ENCODE data around the gene BCL6B.

The BCL6B gene

DNA sequence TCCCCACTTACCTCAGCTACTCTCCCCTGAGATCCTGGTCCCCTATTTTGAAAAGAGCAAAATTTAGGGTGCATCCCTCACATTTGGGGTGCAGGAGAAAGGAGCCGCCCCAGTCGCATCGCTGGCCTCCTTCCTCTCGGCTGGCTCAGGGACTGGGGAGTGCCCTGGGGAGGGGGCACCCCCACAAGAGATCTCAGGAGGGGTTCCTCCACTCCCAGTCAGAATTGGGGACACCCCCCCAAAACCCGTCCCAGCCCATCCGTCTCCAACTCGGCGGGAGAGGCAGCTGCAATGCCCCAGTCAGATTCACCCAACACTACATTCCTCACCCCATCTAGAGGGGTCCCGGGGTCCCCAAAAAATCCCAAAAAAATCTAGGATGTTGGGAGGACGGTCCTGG, 3.5 kb upstream of the BCL6B start:
- TF ChIP-seq POLR2A (IDR thresholded peaks at IDR 0.05; ENCODE audit: extremely low read depth, insufficient read length): no peak
- TF ChIP-seq MAX (IDR thresholded peaks at IDR 0.05; ENCODE audit: low read depth, low read length): no peak
- TF ChIP-seq MYC (IDR thresholded peaks at IDR 0.05; ENCODE audit: low read depth, low read length): no peak
- no peak for TF ChIP-seq CTCF (IDR thresholded peaks at IDR 0.05; ENCODE audit: low read depth, low read length)
- no peak for DNase-seq (ENCODE audit: low read depth)
- no peak overlapping the region for H3K4me3 ChIP-seq (ENCODE audit: low read depth, low read length)

DNA sequence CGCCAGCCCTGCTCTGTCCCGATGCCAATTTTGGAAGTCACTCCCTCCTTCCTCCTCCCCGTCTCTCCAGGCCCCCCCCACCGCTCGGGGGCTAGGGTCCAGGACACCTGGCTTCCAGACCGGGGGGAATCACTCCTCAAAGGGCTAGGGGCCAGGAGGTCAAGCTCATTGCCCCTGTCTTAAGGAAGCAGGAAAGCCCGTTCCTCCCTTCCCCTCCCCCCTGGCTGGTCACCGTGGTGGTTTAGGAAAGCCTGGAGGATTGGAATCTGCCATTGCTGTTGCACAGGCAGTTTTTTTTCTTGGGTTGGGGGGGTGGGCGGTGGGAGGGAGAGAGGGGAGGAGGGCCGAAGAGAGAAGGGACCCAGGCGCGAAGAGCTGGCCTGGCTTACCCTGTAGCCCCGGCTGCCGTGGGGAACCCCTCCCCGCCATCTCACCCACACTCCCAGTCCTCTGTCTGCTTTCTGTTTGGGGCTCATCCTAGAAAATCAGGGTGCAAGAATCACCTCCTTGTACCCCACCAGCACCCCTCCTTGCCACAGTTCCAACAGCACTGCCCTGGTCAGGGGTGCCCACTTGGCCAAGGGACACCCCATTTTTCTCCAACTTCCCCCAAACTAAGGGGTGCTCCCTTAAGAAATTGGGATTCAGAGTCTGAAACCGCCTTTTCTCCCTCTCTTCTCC, 2.9 kb upstream of the BCL6B start:
- no peak overlapping the region for H3K4me3 ChIP-seq (ENCODE audit: low read depth, low read length)
- TF ChIP-seq MAX (IDR thresholded peaks at IDR 0.05; ENCODE audit: low read depth, low read length) (no peak), MYC (IDR thresholded peaks at IDR 0.05; ENCODE audit: low read depth, low read length) (no peak), POLR2A (IDR thresholded peaks at IDR 0.05; ENCODE audit: extremely low read depth, insufficient read length) (no peak), CTCF (IDR thresholded peaks at IDR 0.05; ENCODE audit: low read depth, low read length) (no peak)
- DNase-seq (ENCODE audit: low read depth): no peak

DNA sequence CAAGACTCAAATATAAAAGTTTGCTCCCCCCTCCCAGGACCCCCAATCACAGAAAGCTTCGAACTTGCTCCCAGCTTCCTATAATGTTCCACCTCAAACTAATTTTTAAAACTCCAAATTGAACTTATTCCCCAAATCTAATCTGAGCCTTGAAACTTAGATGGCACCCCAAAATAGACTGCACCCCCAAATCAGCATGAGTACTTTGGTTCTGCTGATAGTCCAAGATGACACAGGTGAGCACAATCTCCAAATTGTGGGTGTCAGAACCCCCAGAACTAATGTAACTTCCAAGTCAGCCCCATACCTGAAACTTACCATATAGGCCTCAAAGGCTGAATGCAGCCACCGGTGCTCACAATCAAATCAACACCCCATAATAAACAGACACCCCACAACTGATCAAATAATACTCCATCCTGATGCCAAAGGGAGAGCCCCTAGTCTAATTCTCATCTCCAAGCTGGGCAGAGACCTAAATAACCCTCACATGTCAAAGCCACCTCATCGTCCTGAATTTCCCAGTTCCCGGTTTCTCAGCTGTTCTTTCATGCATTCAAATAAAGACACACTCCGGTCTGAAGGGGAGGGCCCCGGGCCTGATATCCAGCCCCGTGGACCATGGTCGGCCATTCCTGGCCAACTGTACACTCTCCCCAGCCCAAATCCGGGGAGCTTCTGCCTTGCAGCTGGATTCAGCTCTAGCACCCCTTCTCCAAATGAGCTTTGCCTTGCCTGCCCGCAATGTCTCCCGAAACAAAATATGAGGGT, 1.8 kb upstream of the BCL6B start:
- DNase-seq (ENCODE audit: low read depth): no peak
- no peak for TF ChIP-seq MYC (IDR thresholded peaks at IDR 0.05; ENCODE audit: low read depth, low read length)
- TF ChIP-seq POLR2A (IDR thresholded peaks at IDR 0.05; ENCODE audit: extremely low read depth, insufficient read length): no peak
- no peak for TF ChIP-seq MAX (IDR thresholded peaks at IDR 0.05; ENCODE audit: low read depth, low read length)
- no peak for TF ChIP-seq CTCF (IDR thresholded peaks at IDR 0.05; ENCODE audit: low read depth, low read length)
- no peak overlapping the region for H3K4me3 ChIP-seq (ENCODE audit: low read depth, low read length)

- TF ChIP-seq MYC (IDR thresholded peaks at IDR 0.05; ENCODE audit: low read depth, low read length) (no peak), CTCF (IDR thresholded peaks at IDR 0.05; ENCODE audit: low read depth, low read length) (peak; percentile 68), POLR2A (IDR thresholded peaks at IDR 0.05; ENCODE audit: extremely low read depth, insufficient read length) (no peak), MAX (IDR thresholded peaks at IDR 0.05; ENCODE audit: low read depth, low read length) (no peak)
- DNase-seq (ENCODE audit: low read depth): peak; percentile 72
- no peak overlapping the region for H3K4me3 ChIP-seq (ENCODE audit: low read depth, low read length)
Observed at GRCh38 chr17:7021993-7022778, 664 bp upstream of the BCL6B start.

GRCh38 chr17:7023576-7024401, 939 bp downstream of the BCL6B start:
- H3K4me3 ChIP-seq (ENCODE audit: low read depth, low read length): no peak overlapping the region
- no peak for DNase-seq (ENCODE audit: low read depth)
- no peak for TF ChIP-seq MYC (IDR thresholded peaks at IDR 0.05; ENCODE audit: low read depth, low read length)
- no peak for TF ChIP-seq CTCF (IDR thresholded peaks at IDR 0.05; ENCODE audit: low read depth, low read length)
- TF ChIP-seq MAX (IDR thresholded peaks at IDR 0.05; ENCODE audit: low read depth, low read length): no peak
- no peak for TF ChIP-seq POLR2A (IDR thresholded peaks at IDR 0.05; ENCODE audit: extremely low read depth, insufficient read length)

Measured in NB4 (cell line).